IMR-90 (cell line): Measurements from ENCODE around the gene PANX1. TPM values are rescaled to one million over a fixed set of nuclear protein-coding genes. Genes with fewer than 3 reads are reported as not detected.

ENCODE experiments used
- ATAC-seq: fragments of 200-7000 bp; cut with Tn5 transposase; 2 replicates; pipeline ENCODE4 v1.9.1; 2020; ENCODE audit warnings: low read depth, mild to moderate bottlenecking, moderate library complexity
- BruUV-seq: library from RNA; stranded (reverse); fragments of 400-500 nt; replicated peaks from 2 replicates; lab custom pipeline; 2021; lab: Mats Ljungman, UMichigan
- CTCF ChIA-PET: fragments of 300-600 bp; formaldehyde crosslinking; extraction: SDS; loops from one replicate; lab custom pipeline; 2021; ENCODE audit warnings: antibody characterized with exemption; lab: Yijun Ruan, JAX
- POLR2A ChIA-PET: fragments of 300-600 bp; sonication (Branson Sonifier 250); formaldehyde crosslinking; loops from one replicate; lab custom pipeline; 2022; ENCODE audit warnings: antibody characterized with exemption; ENCODE audit not compliant: unreplicated experiment; lab: Charles Lee
- DNase-seq: peaks from one replicate; pipeline ENCODE4 v3.0.0; 2013
- H2AFZ ChIP-seq: replicated peaks from 2 replicates; pipeline ENCODE3; 2013; ENCODE audit warnings: low read length, mild to moderate bottlenecking; ENCODE audit not compliant: poor library complexity
- H2AK5ac ChIP-seq: 2 replicates; pipeline ENCODE4 v1.6.1; 2013; ENCODE audit warnings: low read depth, low read length, inconsistent platforms
- H2AK9ac ChIP-seq: replicated peaks from 2 replicates; pipeline ENCODE3; 2013; ENCODE audit warnings: mild to moderate bottlenecking, low read depth, low read length, moderate library complexity; ENCODE audit not compliant: poor library complexity
- H2BK120ac ChIP-seq: 2 replicates; pipeline ENCODE4 v1.6.1; 2013; ENCODE audit warnings: low read depth, low read length, inconsistent platforms
- H2BK15ac ChIP-seq: 3 replicates; pipeline ENCODE4 v1.6.1; 2013; ENCODE audit warnings: low read depth, low read length, inconsistent platforms
- H2BK20ac ChIP-seq: 2 replicates; pipeline ENCODE4 v1.6.1; 2013; ENCODE audit warnings: low read depth, mild to moderate bottlenecking, inconsistent platforms, low read length, moderate library complexity
- H2BK5ac ChIP-seq: 2 replicates; pipeline ENCODE4 v1.6.1; 2013; ENCODE audit warnings: mild to moderate bottlenecking, low read depth, low read length, inconsistent platforms; ENCODE audit not compliant: poor library complexity, severe bottlenecking
- H3K14ac ChIP-seq: replicated peaks from 2 replicates; pipeline ENCODE4 v1.6.1; 2013; ENCODE audit warnings: low read depth, low read length, inconsistent platforms
- H3K18ac ChIP-seq: 2 replicates; pipeline ENCODE4 v1.6.1; 2013; ENCODE audit warnings: low read depth, low read length, control low read depth
- H3K23ac ChIP-seq: 2 replicates; pipeline ENCODE4 v1.6.1; 2013; ENCODE audit warnings: low read depth, low read length, inconsistent platforms
- H3K27ac ChIP-seq: 2 replicates; pipeline ENCODE4 v1.5.1; 2013; ENCODE audit warnings: mild to moderate bottlenecking, control low read depth, low read length; ENCODE audit not compliant: insufficient read depth
- H3K27me3 ChIP-seq: 2 replicates; pipeline ENCODE4 v1.6.1; 2013; ENCODE audit warnings: low read length; ENCODE audit not compliant: control insufficient read depth, insufficient read depth
- H3K36me3 ChIP-seq: 2 replicates; pipeline ENCODE4 v1.6.1; 2013; ENCODE audit warnings: low read length, mixed read lengths; ENCODE audit not compliant: control insufficient read depth, insufficient read depth
- H3K4ac ChIP-seq: 2 replicates; pipeline ENCODE4 v1.6.1; 2013; ENCODE audit warnings: low read depth, low read length, inconsistent platforms
- H3K4me1 ChIP-seq: 2 replicates; pipeline ENCODE4 v1.6.1; 2013; ENCODE audit warnings: low read length, mixed read lengths; ENCODE audit not compliant: control insufficient read depth, insufficient read depth
- H3K4me2 ChIP-seq: 2 replicates; pipeline ENCODE4 v1.6.1; 2013; ENCODE audit warnings: low read depth, mild to moderate bottlenecking, control low read depth, low read length, moderate library complexity
- H3K4me3 ChIP-seq: 2 replicates; pipeline ENCODE4 v1.5.1; 2013; ENCODE audit warnings: low read depth, mild to moderate bottlenecking, control low read depth, low read length, moderate library complexity; ENCODE audit not compliant: insufficient read depth
- H3K56ac ChIP-seq: 2 replicates; pipeline ENCODE4 v1.6.1; 2013; ENCODE audit warnings: low read length, inconsistent platforms; ENCODE audit not compliant: insufficient read depth; ENCODE audit errors: extremely low read depth
- H3K79me1 ChIP-seq, 2 experiments: 2 replicates each; pipeline ENCODE4 v1.6.1; 2013; ENCODE audit warnings: low read length in 2 of 2, inconsistent platforms in 1 of 2, low read depth in 1 of 2
- H3K9ac ChIP-seq: 2 replicates; pipeline ENCODE4 v1.6.1; 2013; ENCODE audit warnings: low read depth, low read length, control low read depth
- H3K9me1 ChIP-seq: 2 replicates; pipeline ENCODE4 v1.6.1; 2013; ENCODE audit warnings: low read length, inconsistent platforms; ENCODE audit not compliant: insufficient read depth
- H3K9me3 ChIP-seq: 2 replicates; pipeline ENCODE4 v1.6.1; 2013; ENCODE audit warnings: low read length; ENCODE audit not compliant: control insufficient read depth, insufficient read depth
- H4K20me1 ChIP-seq: 2 replicates; pipeline ENCODE4 v1.6.1; 2013; ENCODE audit warnings: low read length, inconsistent platforms; ENCODE audit not compliant: insufficient read depth
- H4K5ac ChIP-seq: 2 replicates; pipeline ENCODE4 v1.6.1; 2013; ENCODE audit warnings: mild to moderate bottlenecking, low read depth, low read length, control low read depth
- H4K8ac ChIP-seq, 2 experiments: 2 replicates each; pipeline ENCODE4 v1.6.1; 2013; ENCODE audit warnings: low read depth in 2 of 2, low read length in 2 of 2, control low read depth in 1 of 2, inconsistent platforms in 1 of 2
- H4K91ac ChIP-seq: 2 replicates; pipeline ENCODE4 v1.6.1; 2013; ENCODE audit warnings: low read depth, low read length, inconsistent platforms; ENCODE audit not compliant: insufficient read depth
- CEBPB ChIP-seq: IDR thresholded peaks from 2 replicates; pipeline ENCODE4 v1.6.1; 2012; ENCODE audit warnings: low read depth, low read length, improper control_type of control experiment
- CHD1 ChIP-seq: IDR thresholded peaks from 2 replicates; pipeline ENCODE4 v1.6.1; 2012; ENCODE audit warnings: low read depth, low read length, improper control_type of control experiment
- FOS ChIP-seq: fragments of 150-350 bp; IDR thresholded peaks from 2 replicates; pipeline ENCODE4 v1.6.1; 2016; ENCODE audit warnings: low read depth, low read length
- MAFK ChIP-seq: IDR thresholded peaks from 2 replicates; pipeline ENCODE4 v1.6.1; 2012; ENCODE audit warnings: low read depth, low read length, improper control_type of control experiment
- MAZ ChIP-seq: IDR thresholded peaks from 2 replicates; pipeline ENCODE4 v1.6.1; 2012; ENCODE audit warnings: low read depth, mild to moderate bottlenecking, low read length, improper control_type of control experiment, moderate library complexity, borderline replicate concordance
- MXI1 ChIP-seq: IDR thresholded peaks from 2 replicates; pipeline ENCODE4 v1.6.1; 2012; ENCODE audit warnings: low read depth, mild to moderate bottlenecking, low read length, moderate library complexity, borderline replicate concordance
- POLR2A ChIP-seq: IDR thresholded peaks from 2 replicates; pipeline ENCODE4 v1.6.1; 2012; ENCODE audit warnings: mild to moderate bottlenecking, low read depth, low read length
- RCOR1 ChIP-seq: IDR thresholded peaks from 2 replicates; pipeline ENCODE4 v1.6.1; 2012; ENCODE audit warnings: mild to moderate bottlenecking, low read length, improper control_type of control experiment; ENCODE audit not compliant: insufficient replicate concordance
- RFX5 ChIP-seq: IDR thresholded peaks from 2 replicates; pipeline ENCODE4 v1.8.0; 2012; ENCODE audit warnings: low read depth, mild to moderate bottlenecking, low read length, moderate library complexity
- USF2 ChIP-seq: fragments of 150-350 bp; IDR thresholded peaks from 2 replicates; pipeline ENCODE4 v1.6.1; 2017; ENCODE audit warnings: mild to moderate bottlenecking, antibody characterized with exemption, low read length, low read depth
- WGBS, 2 experiments: methylation state at CpG; one replicate each; pipeline versions ENCODE4 v1.1.5 to v1.1.7; 2013; ENCODE audit warnings: missing lambda C conversion rate in 2 of 2; ENCODE audit not compliant: insufficient read length in 1 of 2; ENCODE audit errors: extremely low coverage in 2 of 2; 5-methylcytosine and 5-hydroxymethylcytosine counted together
- dilution Hi-C: fragments of 300-500 bp; cut with HindIII; formaldehyde crosslinking; loops from one replicate; pipeline ENCODE4 v1.14.3; 2018; ENCODE audit warnings: low sequenced_read_pairs; ENCODE audit not compliant: unreplicated experiment
- in situ Hi-C: fragments of 300-500 bp; cut with MboI; formaldehyde crosslinking; loops from 3 replicates; pipeline ENCODE4 v1.14.3; 2019; ENCODE audit warnings: low sequenced_read_pairs, inconsistent platforms, mixed read lengths
- intact Hi-C: fragments of 100-400 bp; cut with micrococcal nuclease; formaldehyde crosslinking; loops from 2 replicates; pipeline ENCODE4 v1.10.0; 2022
- polyA plus RNA-seq, 3 experiments: library from polyadenylated mRNA; depleted of rRNA; stranded (reverse); fragments of >200 nt; gene quantifications; 2 replicates each; pipeline ENCODE4 v1.2.3, GENCODE V29; 2012; ENCODE audit warnings: low replicate concordance in 1 of 3
- total RNA-seq: library from RNA; depleted of rRNA; stranded (reverse); fragments of >200 nt; gene quantifications from 2 replicates; pipeline ENCODE4 v1.2.3, GENCODE V29; 2012
- TF ChIP-seq, protein P1 (sequence below): fragments of 150-350 bp; IDR thresholded peaks from 2 replicates; pipeline ENCODE4 v1.6.1; 2016; ENCODE audit warnings: low read depth, mild to moderate bottlenecking, low read length, moderate library complexity, borderline replicate concordance
- TF ChIP-seq, protein P2 (sequence below): conservative IDR thresholded peaks from 2 replicates; pipeline ENCODE4 v1.5.1; 2012; ENCODE audit warnings: mild to moderate bottlenecking, low read depth, low read length, improper control_type of control experiment

PANX1 gene
- total and polyA plus RNA-seq, 2 of the 4 experiments (the other 2 are of a cell fraction), result 29.8 to 70.8 TPM

GRCh38 chr11:94133752-94134151 is 5.1 kb downstream of the PANX1 start:
- Histone ChIP-seq H2BK15ac (peak overlapping the region; percentile 45; the same call in 2 of the 3 replicates), H4K20me1 (peaks cover 33% of the 10 kb centered on the region), H2AK5ac (peak overlapping the region; percentile 79), H3K9ac (no peak overlapping the region), H3K36me3 (no peaks in the 10 kb centered on the region), H3K27me3 (no peaks in the 10 kb centered on the region), H3K4me2 (no peak overlapping the region; the same call in 1 of the 2 replicates), H3K4ac (peak overlapping the region; percentile 97), H4K5ac (peak overlapping the region; percentile 10; the same call in 1 of the 2 replicates), H3K4me3 (no peak overlapping the region), H2AK9ac (peak overlapping the region; percentile 8), H3K18ac (peak overlapping the region; percentile 75; the same call in 1 of the 2 replicates), H3K9me1 (peaks cover 26% of the 10 kb centered on the region), H3K9me3 (no peaks in the 10 kb centered on the region), H2BK120ac (peak overlapping the region; percentile 93), H2BK5ac (peak overlapping the region; percentile 94), H4K91ac (peak overlapping the region; percentile 92), H3K79me1 (peaks cover 12 to 69% of the 10 kb centered on the region in 2 experiments; a peak in 3 of 4 replicates), H2BK20ac (peak overlapping the region; percentile 58; the same call in 1 of the 2 replicates), H3K23ac (peak overlapping the region; percentile 74), H3K56ac (no peak overlapping the region), H4K8ac (peak overlapping the region in 1 of 2 experiments; percentile 17; a peak in 2 of 4 replicates), H2AFZ (no peak overlapping the region), H3K4me1 (peaks cover 31% of the 10 kb centered on the region), H3K14ac (peak overlapping the region; percentile 83), H3K27ac (no peak overlapping the region)
- in situ Hi-C loops (loop anchor here (10.0 to 25.0 kb wide), 4 partner anchors 399 to 1121 kb away; partner anchors contain the start of gene AMOTL1), intact Hi-C loops (loop anchor here (5.0 kb wide), 1 partner anchor 359 kb away; the partner anchor contains the start of genes ANKRD49 and MRE11), dilution Hi-C loops (no loop called here)
- TF ChIP-seq CEBPB, result no peak
- TF ChIP-seq RCOR1, result no peak
- TF ChIP-seq CHD1, result no peak
- no peak for TF ChIP-seq POLR2A
- no peak for TF ChIP-seq MXI1
- no peak for TF ChIP-seq MAZ
- no peak for TF ChIP-seq USF2
- TF ChIP-seq FOS, result no peak
- no peak for TF ChIP-seq RFX5
- TF ChIP-seq, protein P1, sequence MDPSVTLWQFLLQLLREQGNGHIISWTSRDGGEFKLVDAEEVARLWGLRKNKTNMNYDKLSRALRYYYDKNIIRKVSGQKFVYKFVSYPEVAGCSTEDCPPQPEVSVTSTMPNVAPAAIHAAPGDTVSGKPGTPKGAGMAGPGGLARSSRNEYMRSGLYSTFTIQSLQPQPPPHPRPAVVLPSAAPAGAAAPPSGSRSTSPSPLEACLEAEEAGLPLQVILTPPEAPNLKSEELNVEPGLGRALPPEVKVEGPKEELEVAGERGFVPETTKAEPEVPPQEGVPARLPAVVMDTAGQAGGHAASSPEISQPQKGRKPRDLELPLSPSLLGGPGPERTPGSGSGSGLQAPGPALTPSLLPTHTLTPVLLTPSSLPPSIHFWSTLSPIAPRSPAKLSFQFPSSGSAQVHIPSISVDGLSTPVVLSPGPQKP, result no peak
- TF ChIP-seq, protein P2, sequence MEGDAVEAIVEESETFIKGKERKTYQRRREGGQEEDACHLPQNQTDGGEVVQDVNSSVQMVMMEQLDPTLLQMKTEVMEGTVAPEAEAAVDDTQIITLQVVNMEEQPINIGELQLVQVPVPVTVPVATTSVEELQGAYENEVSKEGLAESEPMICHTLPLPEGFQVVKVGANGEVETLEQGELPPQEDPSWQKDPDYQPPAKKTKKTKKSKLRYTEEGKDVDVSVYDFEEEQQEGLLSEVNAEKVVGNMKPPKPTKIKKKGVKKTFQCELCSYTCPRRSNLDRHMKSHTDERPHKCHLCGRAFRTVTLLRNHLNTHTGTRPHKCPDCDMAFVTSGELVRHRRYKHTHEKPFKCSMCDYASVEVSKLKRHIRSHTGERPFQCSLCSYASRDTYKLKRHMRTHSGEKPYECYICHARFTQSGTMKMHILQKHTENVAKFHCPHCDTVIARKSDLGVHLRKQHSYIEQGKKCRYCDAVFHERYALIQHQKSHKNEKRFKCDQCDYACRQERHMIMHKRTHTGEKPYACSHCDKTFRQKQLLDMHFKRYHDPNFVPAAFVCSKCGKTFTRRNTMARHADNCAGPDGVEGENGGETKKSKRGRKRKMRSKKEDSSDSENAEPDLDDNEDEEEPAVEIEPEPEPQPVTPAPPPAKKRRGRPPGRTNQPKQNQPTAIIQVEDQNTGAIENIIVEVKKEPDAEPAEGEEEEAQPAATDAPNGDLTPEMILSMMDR, result no peak
- TF ChIP-seq MAFK, result no peak
- ChIA-PET CTCF (no interaction called here), POLR2A (interaction anchor here (0.5 kb wide), 1 partner anchor 394 kb away, joined by 4 read pairs; no protein-coding TSS in a partner anchor)
- ATAC-seq (no peak), DNase-seq (no peak)
- no TSS peak for BruUV-seq
- 100% methylated on average over 1 of the region's 4 CpGs; no CpG with 5 or more reads in 1 of the 2 experiments for WGBS, 2 experiments
